ENCODE data around the gene MIB1.

- TF ChIP-seq PRDM6 (tag by site-specific recombination; IDR thresholded peaks at IDR 0.05), result no peak
- no peak for TF ChIP-seq MYNN (tag by site-specific recombination; IDR thresholded peaks at IDR 0.05; ENCODE audit: borderline replicate concordance)
- no peak for TF ChIP-seq KLF7 (tag by site-specific recombination; IDR thresholded peaks at IDR 0.05; ENCODE audit: borderline replicate concordance)
- no peak for TF ChIP-seq ZNF324 (tag by site-specific recombination; IDR thresholded peaks at IDR 0.05)
- no peak for TF ChIP-seq ZBTB20 (tag by site-specific recombination; IDR thresholded peaks at IDR 0.05)
- no peak for TF ChIP-seq TSHZ1 (tag by site-specific recombination; IDR thresholded peaks at IDR 0.05; ENCODE audit: borderline replicate concordance)
Observed at GRCh38 chr18:21868770-21869169, 128.2 kb downstream of the MIB1 start.

All from HEK293 (cell line).